ENCODE results near the gene SMIM21. TPM values are rescaled to one million over a fixed set of nuclear protein-coding genes. Genes with fewer than 3 reads are reported as not detected.

The SMIM21 gene
- total RNA-seq, 1 experiment from 2014 or later: not detected

- BruUV-seq (replicated peaks): no TSS peak
- Mint-ChIP-seq H3K27me3 (ENCODE audit: insufficient read depth, unreplicated experiment) (peaks cover 8% of the 10 kb centered on the region), H3K4me3 (ENCODE audit: unreplicated experiment) (no peak overlapping the region), H3K36me3 (ENCODE audit: insufficient read depth, unreplicated experiment) (no peaks in the 10 kb centered on the region), H3K4me1 (ENCODE audit: low read depth, unreplicated experiment) (no peaks in the 10 kb centered on the region), H3K9me3 (ENCODE audit: unreplicated experiment) (no peaks in the 10 kb centered on the region), H3K27ac (ENCODE audit: unreplicated experiment) (no peak overlapping the region)
- Histone ChIP-seq H3K27me3 (replicated peaks; ENCODE audit: control insufficient read depth, insufficient read depth, low read length) (no peaks in the 10 kb centered on the region), H3K4me3 (ENCODE audit: low read depth, low read length) (no peak overlapping the region), H3K9me3 (no peaks in the 10 kb centered on the region), H3K36me3 (ENCODE audit: control insufficient read depth, insufficient read depth, low read length) (no peaks in the 10 kb centered on the region), H3K4me1 (no peaks in the 10 kb centered on the region)
- no peak for DNase-seq
- ChIA-PET CTCF (no interaction called here), POLR2A (no interaction called here)
- intact Hi-C loops (cut with micrococcal nuclease; ENCODE audit: unreplicated experiment): no loop called here
- TF ChIP-seq, protein P1, sequence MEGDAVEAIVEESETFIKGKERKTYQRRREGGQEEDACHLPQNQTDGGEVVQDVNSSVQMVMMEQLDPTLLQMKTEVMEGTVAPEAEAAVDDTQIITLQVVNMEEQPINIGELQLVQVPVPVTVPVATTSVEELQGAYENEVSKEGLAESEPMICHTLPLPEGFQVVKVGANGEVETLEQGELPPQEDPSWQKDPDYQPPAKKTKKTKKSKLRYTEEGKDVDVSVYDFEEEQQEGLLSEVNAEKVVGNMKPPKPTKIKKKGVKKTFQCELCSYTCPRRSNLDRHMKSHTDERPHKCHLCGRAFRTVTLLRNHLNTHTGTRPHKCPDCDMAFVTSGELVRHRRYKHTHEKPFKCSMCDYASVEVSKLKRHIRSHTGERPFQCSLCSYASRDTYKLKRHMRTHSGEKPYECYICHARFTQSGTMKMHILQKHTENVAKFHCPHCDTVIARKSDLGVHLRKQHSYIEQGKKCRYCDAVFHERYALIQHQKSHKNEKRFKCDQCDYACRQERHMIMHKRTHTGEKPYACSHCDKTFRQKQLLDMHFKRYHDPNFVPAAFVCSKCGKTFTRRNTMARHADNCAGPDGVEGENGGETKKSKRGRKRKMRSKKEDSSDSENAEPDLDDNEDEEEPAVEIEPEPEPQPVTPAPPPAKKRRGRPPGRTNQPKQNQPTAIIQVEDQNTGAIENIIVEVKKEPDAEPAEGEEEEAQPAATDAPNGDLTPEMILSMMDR (IDR thresholded peaks at IDR 0.05; ENCODE audit: insufficient read depth in 1 of 2, low read depth in 1 of 2, low read length in 1 of 2, severe bottlenecking in 1 of 2, unreplicated experiment in 1 of 2): no peak
These were observed 48.9 kb downstream of the SMIM21 start for GRCh38 chr18:75378376-75379315.

DNA sequence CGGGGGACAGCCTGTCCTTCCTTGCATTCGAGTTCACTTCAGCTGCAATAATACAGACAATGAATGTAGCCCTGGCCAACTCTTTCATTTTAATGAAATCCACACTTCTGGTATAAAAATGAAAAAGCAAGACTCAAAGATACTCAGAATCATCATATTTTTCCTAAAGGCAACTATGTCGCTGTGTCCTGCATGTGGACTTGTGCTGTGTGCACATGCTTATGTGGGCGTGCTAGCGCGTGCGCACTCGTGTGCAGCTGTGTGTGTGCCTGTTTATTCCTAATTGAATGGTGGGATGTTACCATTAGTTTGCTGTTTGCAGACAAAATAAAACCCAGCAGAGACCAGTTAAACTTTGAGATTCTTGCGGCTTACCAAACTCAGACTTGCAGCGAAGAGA, 49.6 kb downstream of the SMIM21 start:
- H3K4me3 Mint-ChIP-seq (ENCODE audit: unreplicated experiment): no peak overlapping the region
- TF ChIP-seq, protein P1 (IDR thresholded peaks at IDR 0.05; ENCODE audit: insufficient read depth in 1 of 2, low read depth in 1 of 2, low read length in 1 of 2, severe bottlenecking in 1 of 2, unreplicated experiment in 1 of 2): no peak
- DNase-seq: no peak
- H3K9me3 Mint-ChIP-seq (ENCODE audit: unreplicated experiment): no peaks in the 10 kb centered on the region
- H3K27me3 Mint-ChIP-seq (ENCODE audit: insufficient read depth, unreplicated experiment): peaks cover 5% of the 10 kb centered on the region
- POLR2A ChIA-PET: no interaction called here
- BruUV-seq (replicated peaks): no TSS peak
- H3K36me3 Mint-ChIP-seq (ENCODE audit: insufficient read depth, unreplicated experiment): no peaks in the 10 kb centered on the region
- H3K4me1 Mint-ChIP-seq (ENCODE audit: low read depth, unreplicated experiment): no peaks in the 10 kb centered on the region
- CTCF ChIA-PET: no interaction called here
- H3K27ac Mint-ChIP-seq (ENCODE audit: unreplicated experiment): no peak overlapping the region
- intact Hi-C loops (cut with micrococcal nuclease; ENCODE audit: unreplicated experiment): no loop called here
- Histone ChIP-seq H3K9me3 (no peaks in the 10 kb centered on the region), H3K36me3 (ENCODE audit: control insufficient read depth, insufficient read depth, low read length) (no peaks in the 10 kb centered on the region), H3K4me1 (no peaks in the 10 kb centered on the region), H3K4me3 (ENCODE audit: low read depth, low read length) (no peak overlapping the region), H3K27me3 (replicated peaks; ENCODE audit: control insufficient read depth, insufficient read depth, low read length) (no peaks in the 10 kb centered on the region)

DNA sequence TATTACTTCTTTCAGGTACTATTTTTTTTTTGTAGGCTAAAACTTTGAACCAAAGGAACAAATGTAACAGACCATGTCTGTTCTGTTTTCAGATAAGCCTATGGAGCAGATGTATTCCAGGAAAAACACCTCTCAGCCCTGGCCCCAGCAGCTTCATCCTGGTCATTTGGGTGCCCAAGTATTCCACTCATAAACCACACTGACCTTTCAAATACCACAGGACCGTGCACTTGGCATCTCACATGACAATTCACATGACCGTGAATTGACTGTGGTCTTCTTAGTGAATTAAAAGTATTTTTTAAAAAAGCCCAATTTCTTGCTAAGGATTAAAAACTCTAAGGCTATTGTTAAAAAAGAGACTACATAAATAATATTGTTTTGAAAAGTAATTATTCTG, 50.2 kb downstream of the SMIM21 start:
- BruUV-seq (replicated peaks): no TSS peak
- Histone ChIP-seq H3K9me3 (no peaks in the 10 kb centered on the region), H3K27me3 (replicated peaks; ENCODE audit: control insufficient read depth, insufficient read depth, low read length) (no peaks in the 10 kb centered on the region), H3K4me3 (ENCODE audit: low read depth, low read length) (no peak overlapping the region), H3K4me1 (no peaks in the 10 kb centered on the region), H3K36me3 (ENCODE audit: control insufficient read depth, insufficient read depth, low read length) (no peaks in the 10 kb centered on the region)
- CTCF ChIA-PET: no interaction called here
- intact Hi-C loops (cut with micrococcal nuclease; ENCODE audit: unreplicated experiment): no loop called here
- H3K36me3 Mint-ChIP-seq (ENCODE audit: insufficient read depth, unreplicated experiment): no peaks in the 10 kb centered on the region
- no peaks in the 10 kb centered on the region for H3K9me3 Mint-ChIP-seq (ENCODE audit: unreplicated experiment)
- POLR2A ChIA-PET: no interaction called here
- H3K27ac Mint-ChIP-seq (ENCODE audit: unreplicated experiment): no peak overlapping the region
- no peaks in the 10 kb centered on the region for H3K4me1 Mint-ChIP-seq (ENCODE audit: low read depth, unreplicated experiment)
- DNase-seq: no peak
- TF ChIP-seq, protein P1 (IDR thresholded peaks at IDR 0.05; ENCODE audit: insufficient read depth in 1 of 2, low read depth in 1 of 2, low read length in 1 of 2, severe bottlenecking in 1 of 2, unreplicated experiment in 1 of 2): no peak
- H3K4me3 Mint-ChIP-seq (ENCODE audit: unreplicated experiment): no peak overlapping the region
- H3K27me3 Mint-ChIP-seq (ENCODE audit: insufficient read depth, unreplicated experiment): peaks cover 5% of the 10 kb centered on the region

All from Caco-2 (cell line).